HG02798 (cell line): ENCODE data around the gene LTB4R.

Source experiments
- ATAC-seq: cut with Tn5 transposase; IDR thresholded peaks from one replicate; pipeline ENCODE4 v1.9.1; 2021; ENCODE audit warnings: mild to moderate bottlenecking; ENCODE audit not compliant: unreplicated experiment, poor library complexity

LTB4R gene

DNA sequence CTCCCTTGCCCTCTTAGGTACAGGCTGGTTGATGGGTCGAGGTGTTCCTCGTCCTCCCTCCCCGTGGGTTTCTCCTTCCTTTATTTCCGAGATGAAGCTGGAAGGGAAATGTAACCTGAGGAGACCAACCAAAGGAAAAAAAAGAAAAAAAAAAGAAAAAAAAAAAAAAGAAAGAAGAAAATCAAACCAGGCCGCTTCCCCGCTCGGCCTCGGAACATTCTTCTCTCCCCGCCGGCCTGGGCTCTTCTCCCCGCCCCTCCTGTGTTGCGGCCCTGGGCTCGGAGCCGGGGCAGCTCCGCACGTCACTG, 55.1 kb downstream of the LTB4R start:
- no peak for ATAC-seq

DNA sequence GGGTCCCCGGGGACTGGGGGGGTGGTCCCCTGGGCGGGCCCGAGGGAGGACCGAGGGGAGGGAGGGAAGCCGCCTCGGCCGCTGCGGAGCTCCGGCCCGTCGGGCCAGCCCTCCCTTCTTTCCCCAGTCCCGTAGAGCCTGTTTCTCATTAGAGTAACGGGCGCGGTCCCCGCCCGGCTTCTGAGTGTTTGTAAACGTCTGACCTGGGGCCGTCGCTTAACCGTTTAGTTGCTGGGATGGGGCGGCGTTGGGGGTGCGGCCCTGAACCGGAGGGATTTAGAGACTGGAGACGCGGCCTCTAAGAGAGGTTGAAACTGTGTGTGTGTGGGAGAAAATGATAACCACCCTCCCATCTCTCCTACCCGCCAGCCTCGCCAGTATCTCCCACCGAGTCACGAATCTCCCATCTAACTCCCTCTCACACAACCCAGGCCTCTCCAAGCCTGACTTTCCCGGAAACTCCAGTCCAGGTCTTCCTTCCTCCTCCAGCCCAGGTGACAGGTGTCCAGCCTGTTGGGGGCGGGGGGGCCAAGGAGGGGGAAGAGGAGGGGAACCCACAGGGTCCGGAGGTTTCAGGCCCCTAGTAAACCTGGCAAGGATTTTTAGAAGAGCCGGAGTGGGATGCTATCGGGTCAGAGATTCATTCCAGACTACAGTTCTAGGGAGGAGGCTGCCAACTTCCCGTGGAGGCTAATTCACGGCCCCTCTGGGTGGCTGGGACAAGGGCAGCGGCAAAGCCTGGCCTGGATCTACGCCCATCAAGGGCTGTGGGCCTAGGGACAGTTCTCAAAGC, 55.6 kb downstream of the LTB4R start:
- ATAC-seq, result peak; percentile 72
